Measurements from ENCODE around the gene TOMT. TPM values are rescaled to one million over a fixed set of nuclear protein-coding genes. Genes with fewer than 3 reads are reported as not detected.

The TOMT gene
- total and polyA plus RNA-seq, 8 donors, result not detected

- TF ChIP-seq CTCF (IDR thresholded peaks at IDR 0.05), result no peak
- FAIRE-seq (no peak), DNase-seq (peak in 1 of 6 donors; percentile 29), ATAC-seq (no peak)
- Histone ChIP-seq H3K36me3 (no peaks in the 10 kb centered on the region), H3K27me3 (no peaks in the 10 kb centered on the region), H3K27ac (no peak overlapping the region), H3K9me3 (no peaks in the 10 kb centered on the region), H3K4me3 (no peak overlapping the region), H3K4me1 (no peaks in the 10 kb centered on the region)
- 81 to 86% methylated on average over 14 of the region's 14 CpGs for WGBS, 2 donors
- intact Hi-C loops (cut with DNase I), result no loop called here
These were observed 30.4 kb downstream of the TOMT start for GRCh38 chr11:72135891-72136683.

GRCh38 chr11:72136684-72137262 lies 31.0 kb downstream of the TOMT start:
- no peaks in the 10 kb centered on the region for H3K4me1 ChIP-seq
- WGBS, 2 donors, result 83 to 91% methylated on average over 4 of the region's 4 CpGs
- no peak overlapping the region for H3K4me3 ChIP-seq
- no peaks in the 10 kb centered on the region for H3K36me3 ChIP-seq
- DNase-seq, result no peak
- ATAC-seq, result no peak
- intact Hi-C loops (cut with DNase I), result no loop called here
- no peaks in the 10 kb centered on the region for H3K27me3 ChIP-seq
- no peak for FAIRE-seq
- no peaks in the 10 kb centered on the region for H3K9me3 ChIP-seq
- no peak overlapping the region for H3K27ac ChIP-seq
- no peak for TF ChIP-seq CTCF (IDR thresholded peaks at IDR 0.05)

- Histone ChIP-seq H3K36me3 (no peaks in the 10 kb centered on the region), H3K9me3 (no peaks in the 10 kb centered on the region), H3K4me3 (no peak overlapping the region), H3K4me1 (no peaks in the 10 kb centered on the region), H3K27ac (no peak overlapping the region), H3K27me3 (no peaks in the 10 kb centered on the region)
- FAIRE-seq (no peak), DNase-seq (no peak), ATAC-seq (no peak)
- no peak for TF ChIP-seq CTCF (IDR thresholded peaks at IDR 0.05)
- 68 to 73% methylated on average over 12 of the region's 12 CpGs for WGBS, 2 donors
- intact Hi-C loops (cut with DNase I), result no loop called here
These were observed 33.2 kb downstream of the TOMT start for GRCh38 chr11:72138821-72139390.

- Histone ChIP-seq H3K9me3 (no peaks in the 10 kb centered on the region), H3K36me3 (no peaks in the 10 kb centered on the region), H3K27me3 (no peaks in the 10 kb centered on the region), H3K27ac (no peak overlapping the region), H3K4me1 (no peaks in the 10 kb centered on the region), H3K4me3 (no peak overlapping the region)
- FAIRE-seq (no peak), ATAC-seq (no peak), DNase-seq (no peak)
- TF ChIP-seq CTCF (IDR thresholded peaks at IDR 0.05), result no peak
- intact Hi-C loops (cut with DNase I), result no loop called here
- 86 to 88% methylated on average over 11 of the region's 11 CpGs for WGBS, 2 donors
These were observed 33.8 kb downstream of the TOMT start for GRCh38 chr11:72139500-72139899.

GRCh38 chr11:72140661-72141060 lies 34.9 kb downstream of the TOMT start:
- Histone ChIP-seq H3K4me1 (no peaks in the 10 kb centered on the region), H3K4me3 (no peak overlapping the region), H3K27ac (no peak overlapping the region), H3K9me3 (no peaks in the 10 kb centered on the region), H3K27me3 (no peaks in the 10 kb centered on the region), H3K36me3 (no peaks in the 10 kb centered on the region)
- FAIRE-seq (no peak), ATAC-seq (no peak), DNase-seq (no peak)
- no peak for TF ChIP-seq CTCF (IDR thresholded peaks at IDR 0.05)
- 80 to 84% methylated on average over 2 of the region's 2 CpGs for WGBS, 2 donors
- intact Hi-C loops (cut with DNase I), result no loop called here

Measured in pancreas (tissue), 10 donors.